Midbrain (tissue), 1 donor: ENCODE measurements around the gene OLFM2.
"Not testable (repeated sequence)": the region's sequence is repeated elsewhere in the genome, so short reads cannot be mapped to it uniquely, and the experiment has no call there.

Experiments used
- DNase-seq: peaks from one replicate; lab custom pipeline; 2025; lab: John Stamatoyannopoulos, UW

Gene OLFM2

GRCh38 chr19:9941671-9942070, 5.4 kb upstream of the OLFM2 start:
- DNase-seq = no peak

GRCh38 chr19:9941231-9941630, 4.9 kb upstream of the OLFM2 start:
- DNase-seq = no peak

GRCh38 chr19:9940778-9941177, 4.5 kb upstream of the OLFM2 start:
- DNase-seq = no peak

- no peak for DNase-seq
Measured at GRCh38 chr19:9939301-9939913, 3.1 kb upstream of the OLFM2 start.

GRCh38 chr19:9937001-9937411, 691 bp upstream of the OLFM2 start:
- no peak for DNase-seq

- no peak for DNase-seq
Measured at GRCh38 chr19:9935506-9936325, 599 bp downstream of the OLFM2 start.

- DNase-seq = peak; percentile 53
Measured at GRCh38 chr19:9934132-9934950, 2.0 kb downstream of the OLFM2 start.

GRCh38 chr19:9932835-9933234, 3.5 kb downstream of the OLFM2 start:
- DNase-seq = no peak

GRCh38 chr19:9931629-9932028, 4.7 kb downstream of the OLFM2 start:
- DNase-seq = no peak

- DNase-seq = no peak
Measured at GRCh38 chr19:9923440-9923839, 12.9 kb downstream of the OLFM2 start.

- DNase-seq = not testable (repeated sequence)
Measured at GRCh38 chr19:9922782-9923379, 13.4 kb downstream of the OLFM2 start.

GRCh38 chr19:9917321-9917720, 19.0 kb downstream of the OLFM2 start:
- DNase-seq = peak; percentile 38

GRCh38 chr19:9916719-9917118, 19.6 kb downstream of the OLFM2 start:
- no peak for DNase-seq

GRCh38 chr19:9914315-9915207, 21.8 kb downstream of the OLFM2 start:
- peak; percentile 31 for DNase-seq

GRCh38 chr19:9914001-9914314, 22.4 kb downstream of the OLFM2 start:
- no peak for DNase-seq

- DNase-seq = peak; percentile 12
Measured at GRCh38 chr19:9913237-9914000, 22.9 kb downstream of the OLFM2 start.

- no peak for DNase-seq
Measured at GRCh38 chr19:9912551-9913236, 23.6 kb downstream of the OLFM2 start.

- no peak for DNase-seq
Measured at GRCh38 chr19:9911524-9912185, 24.7 kb downstream of the OLFM2 start.

- no peak for DNase-seq
Measured at GRCh38 chr19:9910625-9911024, 25.7 kb downstream of the OLFM2 start.
